Measurements from ENCODE around the gene STK25.

- TF ChIP-seq CTCF (IDR thresholded peaks at IDR 0.05) (no peak), POLR2A (IDR thresholded peaks at IDR 0.05) (no peak), POLR2AphosphoS5 (IDR thresholded peaks at IDR 0.05; ENCODE audit: insufficient read depth in 1 of 2, low read depth in 1 of 2) (no peak)
Observed at GRCh38 chr2:241500431-241500975, 7.9 kb downstream of the STK25 start.

Measured in vagina (tissue), 2 donors.